Thoracic aorta (tissue), 2 donors: ENCODE data around the gene ZNF14. TPM values are rescaled to one million over a fixed set of nuclear protein-coding genes. Genes with fewer than 3 reads are reported as not detected.
A peak's percentile ranks its signal among the peaks of the same experiment; 100 is the strongest.
"Not testable (repeated sequence)": the region's sequence is repeated elsewhere in the genome, so short reads cannot be mapped to it uniquely, and the experiment has no call there.

ENCODE experiments used
- ATAC-seq: fragments of 150-250 bp; one replicate; pipeline ENCODE4 v1.8.0; 2017; ENCODE audit warnings: low read depth; ENCODE audit not compliant: insufficient number of reproducible peaks, low FRiP score
- DNase-seq: peaks from one replicate; pipeline ENCODE4 v3.0.0-alpha.2; 2020; ENCODE audit warnings: low spot score
- H3K27ac ChIP-seq, 2 donors: fragments of 200-600 bp; sonication (generic); 1 replicate in 1 of 2; 2 replicates in 1 of 2; pipeline ENCODE4 v1.5.1; 2016; ENCODE audit warnings: mild to moderate bottlenecking in 2 of 2, moderate library complexity in 2 of 2
- H3K27me3 ChIP-seq: fragments of 200-600 bp; sonication (generic); replicated peaks from 2 replicates; pipeline ENCODE4 v1.6.0; 2016; ENCODE audit warnings: mild to moderate bottlenecking; ENCODE audit not compliant: insufficient read depth
- H3K36me3 ChIP-seq: fragments of 200-600 bp; sonication (generic); one replicate; pipeline ENCODE4 v1.5.1; 2016
- H3K4me1 ChIP-seq, 2 donors: fragments of 200-600 bp; sonication (generic); 1 replicate in 1 of 2; 2 replicates in 1 of 2; pipeline versions ENCODE4 v1.5.1 to v1.6.0; 2016; ENCODE audit warnings: low read depth in 2 of 2, mild to moderate bottlenecking in 1 of 2; ENCODE audit not compliant: control insufficient read depth in 1 of 2
- H3K4me3 ChIP-seq: fragments of 200-600 bp; sonication (generic); 2 replicates; pipeline ENCODE4 v1.5.1; 2016; ENCODE audit warnings: mild to moderate bottlenecking
- H3K9me3 ChIP-seq: fragments of 200-600 bp; sonication (generic); 2 replicates; pipeline ENCODE4 v1.5.1; 2016
- CTCF ChIP-seq: fragments of 200-600 bp; sonication (generic); IDR thresholded peaks from one replicate; pipeline ENCODE4 v1.5.1; 2019; ENCODE audit warnings: antibody characterized with exemption
- total RNA-seq, 2 donors: library from RNA; depleted of rRNA; stranded (reverse); fragments of >200 nt; gene quantifications; one replicate each; pipeline versions ENCODE4 v1.1.0 to v1.2.3, GENCODE V29; 2016

Gene ZNF14
- total RNA-seq, 2 donors from 2014 or later = 6.9 to 11.6 TPM

GRCh38 chr19:19677579-19677978 lies 55.3 kb downstream of the ZNF14 start:
- Histone ChIP-seq H3K4me3 (no peak overlapping the region), H3K27ac (no peak overlapping the region), H3K27me3 (no peaks in the 10 kb centered on the region), H3K4me1 (no peaks in the 10 kb centered on the region), H3K9me3 (peaks cover 47% of the 10 kb centered on the region), H3K36me3 (peaks cover 50% of the 10 kb centered on the region)
- DNase-seq (no peak), ATAC-seq (no peak)
- no peak for TF ChIP-seq CTCF

- H3K4me1 ChIP-seq = peaks cover 6 to 8% of the 10 kb centered on the region in 2 donors
- no peak for DNase-seq
- H3K9me3 ChIP-seq = peaks cover 17% of the 10 kb centered on the region
- no peak overlapping the region for H3K27ac ChIP-seq
- H3K36me3 ChIP-seq = peaks cover 36% of the 10 kb centered on the region
- TF ChIP-seq CTCF = no peak
- no peaks in the 10 kb centered on the region for H3K27me3 ChIP-seq
- H3K4me3 ChIP-seq = no peak overlapping the region
- ATAC-seq = no peak
These were observed 58.6 kb downstream of the ZNF14 start for GRCh38 chr19:19674315-19674714.

GRCh38 chr19:19672816-19673215 lies 60.1 kb downstream of the ZNF14 start:
- H3K27me3 ChIP-seq = no peaks in the 10 kb centered on the region
- H3K27ac ChIP-seq = no peak overlapping the region
- ATAC-seq = no peak
- H3K4me1 ChIP-seq = peaks cover 6 to 14% of the 10 kb centered on the region in 2 donors
- H3K4me3 ChIP-seq = no peak overlapping the region
- no peak for DNase-seq
- peaks cover 9% of the 10 kb centered on the region for H3K9me3 ChIP-seq
- no peak for TF ChIP-seq CTCF
- peaks cover 27% of the 10 kb centered on the region for H3K36me3 ChIP-seq

- no peak overlapping the region for H3K27ac ChIP-seq
- H3K9me3 ChIP-seq = no peaks in the 10 kb centered on the region
- peaks cover 6 to 14% of the 10 kb centered on the region in 2 donors for H3K4me1 ChIP-seq
- TF ChIP-seq CTCF = no peak
- DNase-seq = no peak
- ATAC-seq = no peak
- no peaks in the 10 kb centered on the region for H3K27me3 ChIP-seq
- peak overlapping the region; percentile 99 for H3K4me3 ChIP-seq
- peaks cover 15% of the 10 kb centered on the region for H3K36me3 ChIP-seq
These were observed 62.8 kb downstream of the ZNF14 start for GRCh38 chr19:19670070-19670551.

GRCh38 chr19:19668230-19669012 lies 64.5 kb downstream of the ZNF14 start, which contains the start of gene ZNF101:
Gene ZNF101 (plus strand): TSS chr19:19668839. CDS start chr19:19668964, 125 bp downstream.
- DNase-seq = peak; percentile 64
- TF ChIP-seq CTCF = no peak
- H3K9me3 ChIP-seq = no peaks in the 10 kb centered on the region
- H3K36me3 ChIP-seq = peaks cover 8% of the 10 kb centered on the region
- peak within 1 kb of the TSS; percentile 82 to 85 for H3K27ac ChIP-seq
- H3K4me3 ChIP-seq = peak within 1 kb of the TSS; percentile 99
- H3K4me1 ChIP-seq = peaks cover 6 to 14% of the 10 kb centered on the region in 2 donors
- H3K27me3 ChIP-seq = no peaks in the 10 kb centered on the region
- peak; percentile 30 for ATAC-seq

GRCh38 chr19:19665420-19665948 lies 67.4 kb downstream of the ZNF14 start:
- not testable (repeated sequence) for H3K27ac ChIP-seq, H3K27me3 ChIP-seq, H3K9me3 ChIP-seq, ATAC-seq, DNase-seq, H3K36me3 ChIP-seq, H3K4me3 ChIP-seq
- peaks cover 15 to 31% of the 10 kb centered on the region in 2 donors for H3K4me1 ChIP-seq
